SH-SY5Y (cell line): Measurements from ENCODE around the gene PLCD1.

Experiments
- GATA2 ChIP-seq: IDR thresholded peaks from 2 replicates; pipeline ENCODE4 v1.6.1; 2011; ENCODE audit warnings: mild to moderate bottlenecking, low read depth, low read length
- GATA3 ChIP-seq: IDR thresholded peaks from 2 replicates; pipeline ENCODE4 v1.6.1; 2011; ENCODE audit warnings: low read depth, mild to moderate bottlenecking, low read length, moderate library complexity

PLCD1 gene

GRCh38 chr3:38000965-38001455, 28.4 kb downstream of the PLCD1 start:
- TF ChIP-seq GATA2 (no peak), GATA3 (no peak)

- TF ChIP-seq GATA3 (no peak), GATA2 (no peak)
Measured at GRCh38 chr3:38000242-38000916, 29.1 kb downstream of the PLCD1 start.

DNA sequence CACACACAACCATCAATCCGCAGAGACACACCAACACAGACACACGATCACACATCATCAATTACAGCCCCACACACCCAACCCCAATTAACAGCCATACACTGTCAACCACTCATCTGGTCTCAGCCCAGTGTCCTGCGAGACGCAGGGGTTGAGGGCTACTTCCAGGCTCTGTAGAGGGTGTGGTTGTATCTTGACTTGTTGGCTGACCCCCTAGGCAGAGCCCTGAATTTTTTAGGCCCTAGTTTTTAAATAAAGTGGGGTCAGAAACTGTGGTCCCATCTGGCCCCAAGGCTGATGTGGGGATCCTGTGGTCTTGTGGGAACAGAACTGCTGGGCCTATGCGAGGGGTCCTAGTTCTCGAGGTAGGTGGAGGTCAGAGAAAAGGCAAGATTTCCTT, 29.6 kb downstream of the PLCD1 start:
- no peak for TF ChIP-seq GATA2
- TF ChIP-seq GATA3: no peak

DNA sequence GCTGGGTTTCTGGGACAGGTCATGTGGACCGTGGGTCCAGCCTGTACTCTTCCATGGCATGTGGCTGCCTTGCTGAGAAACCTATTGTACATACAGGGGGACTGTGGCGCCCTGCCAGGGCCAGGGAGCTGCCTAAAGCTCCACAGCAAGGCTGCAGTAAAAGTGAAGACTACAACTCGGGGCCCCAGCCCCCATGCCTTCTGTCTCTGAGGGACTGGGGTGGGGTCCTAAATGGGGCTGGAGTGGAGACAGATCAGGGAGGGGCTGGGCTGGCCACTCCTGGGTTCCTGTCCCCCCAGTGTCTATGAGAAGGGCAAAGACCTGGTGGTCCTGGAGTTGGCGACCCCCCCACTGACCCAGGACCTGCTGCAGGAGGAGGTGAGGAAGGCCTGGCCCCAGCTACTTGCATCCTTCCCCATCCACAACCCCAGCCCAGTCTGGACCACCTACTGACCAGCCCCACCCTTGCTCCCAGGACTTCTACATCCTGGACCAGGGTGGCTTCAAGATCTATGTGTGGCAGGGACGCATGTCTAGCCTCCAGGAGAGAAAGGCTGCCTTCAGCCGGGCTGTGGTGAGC, 31.6 kb downstream of the PLCD1 start:
- TF ChIP-seq GATA2 (no peak), GATA3 (no peak)

GRCh38 chr3:37997342-37997741, 32.1 kb downstream of the PLCD1 start:
- TF ChIP-seq GATA3 (no peak), GATA2 (no peak)

DNA sequence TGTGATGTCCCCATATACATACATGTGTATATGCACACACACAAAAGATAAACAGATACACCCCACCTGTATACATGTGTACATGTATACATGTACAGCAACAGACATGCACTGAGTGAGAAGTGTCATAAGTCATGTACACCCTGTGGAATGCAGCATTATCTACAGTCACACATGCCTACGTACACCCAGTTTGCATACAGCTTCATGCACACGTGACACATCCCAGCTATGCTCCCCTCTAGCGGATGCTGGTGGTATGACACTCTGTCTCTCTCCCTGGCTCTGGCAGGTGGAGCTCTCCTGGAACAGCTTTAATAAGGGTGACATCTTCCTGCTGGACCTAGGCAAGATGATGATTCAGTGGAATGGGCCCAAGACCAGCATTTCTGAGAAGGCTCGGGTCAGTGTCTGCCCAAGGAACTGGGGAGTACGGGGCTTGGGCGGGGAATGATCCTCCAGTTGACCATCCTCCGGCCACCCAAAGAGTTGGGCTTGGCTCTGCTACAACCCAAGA, 32.6 kb downstream of the PLCD1 start:
- TF ChIP-seq GATA2 (no peak), GATA3 (no peak)

- TF ChIP-seq GATA2 (no peak), GATA3 (no peak)
Measured at GRCh38 chr3:37995652-37996641, 33.5 kb downstream of the PLCD1 start.

DNA sequence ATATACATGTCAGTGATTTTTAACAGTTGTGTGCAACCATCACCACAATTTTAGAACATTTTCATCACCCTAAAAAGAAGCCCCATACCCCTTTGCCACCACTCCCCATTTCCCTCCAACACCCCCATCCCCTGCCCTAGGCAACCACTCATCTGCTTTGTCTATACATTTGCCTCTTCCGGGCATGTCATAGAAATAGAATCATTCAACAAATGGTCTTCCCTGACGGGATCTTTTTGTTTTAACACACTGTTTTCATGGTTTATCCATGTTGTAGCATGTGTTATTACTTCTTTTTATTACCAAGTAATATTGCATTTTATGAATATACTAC, 34.8 kb downstream of the PLCD1 start:
- TF ChIP-seq GATA2 (no peak), GATA3 (no peak)

DNA sequence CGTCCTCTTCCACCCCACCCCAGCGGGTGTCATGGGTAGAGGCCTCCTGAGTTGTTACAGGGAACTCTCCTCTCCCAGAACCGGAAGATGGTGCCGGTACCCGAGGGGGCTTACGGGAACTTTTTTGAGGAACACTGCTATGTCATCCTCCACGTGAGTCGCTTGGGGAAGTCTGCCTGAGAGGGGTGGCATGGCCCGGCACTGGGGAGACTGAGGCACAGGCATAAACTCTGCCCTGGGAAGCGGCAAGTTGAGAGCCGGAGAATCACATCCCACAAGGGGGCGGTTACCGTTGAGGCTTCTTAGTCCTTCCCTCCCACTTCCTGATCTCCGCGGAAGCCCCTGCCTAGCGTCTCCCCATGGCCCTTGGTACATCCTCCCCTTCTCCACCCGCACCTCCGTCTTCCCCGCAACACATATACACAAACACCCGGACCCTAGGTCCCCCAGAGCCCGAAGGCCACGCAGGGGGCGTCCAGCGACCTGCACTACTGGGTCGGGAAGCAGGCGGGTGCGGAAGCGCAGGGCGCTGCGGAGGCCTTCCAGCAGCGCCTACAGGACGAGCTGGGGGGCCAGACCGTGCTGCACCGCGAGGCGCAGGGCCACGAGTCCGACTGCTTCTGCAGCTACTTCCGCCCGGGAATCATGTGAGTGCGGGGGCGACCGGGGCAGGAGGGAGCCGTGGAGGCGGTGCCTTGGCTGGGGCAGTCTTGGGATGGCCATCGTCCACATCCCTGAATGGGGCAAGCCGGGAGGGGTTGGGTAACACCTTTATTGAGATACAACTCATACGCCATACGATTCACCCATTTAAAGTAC, 35.4 kb downstream of the PLCD1 start:
- TF ChIP-seq GATA3: no peak
- TF ChIP-seq GATA2: no peak

GRCh38 chr3:37993460-37993819, 36.0 kb downstream of the PLCD1 start:
- TF ChIP-seq GATA2 (no peak), GATA3 (no peak)

GRCh38 chr3:37993067-37993455, 36.4 kb downstream of the PLCD1 start:
- TF ChIP-seq GATA3 (no peak), GATA2 (no peak)

GRCh38 chr3:37992271-37993066, 37.0 kb downstream of the PLCD1 start:
- TF ChIP-seq GATA2: no peak
- TF ChIP-seq GATA3: no peak

DNA sequence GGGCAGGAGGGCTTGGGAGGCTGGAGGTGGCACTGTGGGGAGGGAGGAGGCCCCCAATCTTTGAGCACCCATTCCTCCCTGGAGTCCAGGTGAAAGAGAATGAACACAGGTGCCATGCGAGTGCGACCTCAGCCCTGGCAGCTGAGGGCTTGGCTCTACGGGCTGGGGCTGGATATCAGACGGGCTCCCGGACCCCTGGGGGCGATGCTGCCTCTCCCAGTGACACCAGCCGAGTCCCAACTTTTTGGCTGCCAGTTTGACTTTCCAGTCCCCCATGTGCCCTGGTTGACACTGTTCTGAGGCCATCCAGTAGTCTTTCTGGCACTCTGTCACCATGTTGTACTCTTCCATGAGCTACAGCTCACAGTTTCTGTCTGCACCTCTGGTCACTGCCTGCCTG, 37.6 kb downstream of the PLCD1 start:
- TF ChIP-seq GATA3 (no peak), GATA2 (no peak)

DNA sequence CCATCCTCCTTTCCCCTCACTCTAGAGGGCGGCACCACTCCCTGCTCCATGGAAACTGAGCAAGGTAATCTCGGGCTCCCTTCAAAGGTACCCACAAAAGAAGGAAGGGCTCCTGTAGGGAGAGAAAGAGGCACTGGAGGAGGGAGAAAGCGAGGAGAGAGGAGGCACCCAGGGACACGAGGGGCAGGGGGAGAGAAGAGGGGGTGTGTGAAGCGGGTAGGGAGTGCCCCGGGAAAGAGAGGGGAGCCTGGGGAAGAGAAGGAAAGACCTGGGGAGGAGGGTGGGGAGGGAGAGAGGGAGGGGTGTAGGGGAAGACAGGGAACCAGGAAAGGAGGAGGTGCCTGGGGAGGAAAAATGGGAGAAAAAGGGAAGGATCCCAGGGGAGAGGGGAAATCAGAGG, 38.3 kb downstream of the PLCD1 start:
- TF ChIP-seq GATA3 (no peak), GATA2 (no peak)
